HepG2 (cell line): ENCODE data around the gene FGF14. TPM values are rescaled to one million over a fixed set of nuclear protein-coding genes. Genes with fewer than 3 reads are reported as not detected.

Source experiments
- ATAC-seq: fragments of 200-7000 bp; cut with Tn5 transposase; 3 replicates; pipeline ENCODE4 v1.9.1; 2020; ENCODE audit warnings: mild to moderate bottlenecking, moderate library complexity
- BruUV-seq: library from RNA; stranded (reverse); fragments of 400-500 nt; replicated peaks from 2 replicates; lab custom pipeline; 2021; lab: Mats Ljungman, UMichigan
- CTCF ChIA-PET: fragments of 300-600 bp; formaldehyde crosslinking; extraction: SDS; loops from one replicate; lab custom pipeline; 2021; ENCODE audit warnings: low total read pairs, inconsistent platforms, low intra/inter-chr PET ratio; lab: Yijun Ruan, JAX
- POLR2A ChIA-PET: fragments of 350-600 bp; sonication (Branson Sonifier 250); formaldehyde crosslinking; loops from one replicate; lab custom pipeline; 2020; ENCODE audit warnings: antibody characterized with exemption, inconsistent platforms; lab: Yijun Ruan, JAX
- DNase-seq: peaks from one replicate; pipeline ENCODE4 v3.0.0-alpha.2; 2015; ENCODE audit warnings: low spot score
- FAIRE-seq: peaks from 3 replicates; lab custom pipeline; 2011; peaks lifted over from hg19 to GRCh38; lab: Jason Lieb, UNC
- H2AFZ ChIP-seq: one replicate; pipeline ENCODE4 v1.6.1; 2011; ENCODE audit warnings: low read length, inconsistent platforms
- H3K27ac ChIP-seq: fragments of 300-600 bp; 3 replicates; pipeline ENCODE4 v1.8.0; 2011; ENCODE audit warnings: mixed run types, mild to moderate bottlenecking, mixed read lengths, low read length, inconsistent platforms; ENCODE audit not compliant: insufficient read depth; ENCODE audit errors: extremely low read length
- H3K27me3 ChIP-seq, 2 experiments: fragments of 200-600 bp in 1 of 2; 2 replicates in 1 of 2; 3 replicates in 1 of 2; pipeline versions ENCODE4 v1.6.0 to v1.8.0; 2011; ENCODE audit warnings: low read length in 2 of 2, mild to moderate bottlenecking in 2 of 2, moderate library complexity in 2 of 2, inconsistent platforms in 1 of 2; ENCODE audit not compliant: insufficient read depth in 2 of 2, control insufficient read depth in 1 of 2
- H3K36me3 ChIP-seq, 2 experiments: fragments of 200-600 bp in 1 of 2; replicated peaks in 1 of 2; 2 replicates in 1 of 2; 3 replicates in 1 of 2; pipeline versions ENCODE4 v1.5.1 to v1.8.0; 2011; ENCODE audit warnings: low read length in 2 of 2, inconsistent platforms in 1 of 2; ENCODE audit not compliant: insufficient read depth in 2 of 2, control insufficient read depth in 1 of 2
- H3K4me1 ChIP-seq: 2 replicates; pipeline ENCODE4 v1.5.1; 2012; ENCODE audit warnings: low read length, inconsistent platforms; ENCODE audit not compliant: insufficient read depth
- H3K4me2 ChIP-seq: 2 replicates; pipeline ENCODE4 v1.6.0; 2011; ENCODE audit warnings: low read depth, low read length, inconsistent platforms
- H3K4me3 ChIP-seq, 3 experiments: fragments of 200-600 bp in 1 of 3; sonication (generic), shearing (Covaris generic) in 1 of 3; replicated peaks in 1 of 3; 2 replicates each; pipeline ENCODE4 v1.5.1; 2011 to 2016; ENCODE audit warnings: low read length in 3 of 3, inconsistent platforms in 2 of 3, low read depth in 2 of 3, mild to moderate bottlenecking in 2 of 3, control low read depth in 1 of 3, mixed read lengths in 1 of 3; ENCODE audit not compliant: insufficient read depth in 1 of 3
- H3K79me2 ChIP-seq: one replicate; pipeline ENCODE4 v1.6.1; 2011; ENCODE audit warnings: low read length, inconsistent platforms; ENCODE audit not compliant: insufficient read depth
- H3K9ac ChIP-seq: 2 replicates; pipeline ENCODE4 v1.6.0; 2011; ENCODE audit warnings: mild to moderate bottlenecking, low read depth, low read length, inconsistent platforms; ENCODE audit not compliant: insufficient read depth
- H3K9me3 ChIP-seq: 2 replicates; pipeline ENCODE4 v1.5.1; 2012; ENCODE audit warnings: mild to moderate bottlenecking, low read length
- H4K20me1 ChIP-seq: 2 replicates; pipeline ENCODE4 v1.6.0; 2011; ENCODE audit warnings: inconsistent platforms, mild to moderate bottlenecking, low read length, moderate library complexity; ENCODE audit not compliant: insufficient read depth
- CBX5 ChIP-seq: sonication (generic); formaldehyde crosslinking; IDR thresholded peaks from 2 replicates; pipeline ENCODE4 v1.4.0; 2020; ENCODE audit warnings: missing genetic modification reagents, borderline replicate concordance
- ELF3 ChIP-seq: IDR thresholded peaks from 2 replicates; pipeline ENCODE4 v1.6.1; 2016; ENCODE audit warnings: missing genetic modification reagents, missing compliant biosample characterization
- EP300 ChIP-seq, 3 experiments: sonication (generic) in 1 of 3; formaldehyde crosslinking in 1 of 3; IDR thresholded peaks; 2 replicates each; pipeline versions ENCODE4 v1.5.1 to v1.6.1; 2011 to 2020; ENCODE audit warnings: low read depth in 2 of 3, low read length in 2 of 3, borderline replicate concordance in 1 of 3, improper control_type of control experiment in 1 of 3, mild to moderate bottlenecking in 1 of 3, missing genetic modification reagents in 1 of 3, moderate library complexity in 1 of 3
- GPN1 ChIP-seq: sonication (generic); formaldehyde crosslinking; IDR thresholded peaks from 2 replicates; pipeline ENCODE4 v1.5.1; 2020; ENCODE audit warnings: missing genetic modification reagents, borderline replicate concordance
- LRRFIP1 ChIP-seq: sonication (generic); formaldehyde crosslinking; conservative IDR thresholded peaks from 2 replicates; pipeline ENCODE4 v1.4.0; 2020; ENCODE audit warnings: missing genetic modification reagents
- PPARG ChIP-seq: conservative IDR thresholded peaks from 2 replicates; pipeline ENCODE4 v1.6.1; 2016; ENCODE audit warnings: missing biosample characterization, missing genetic modification reagents
- RXRB ChIP-seq: IDR thresholded peaks from 2 replicates; pipeline ENCODE4 v1.6.1; 2016; ENCODE audit warnings: borderline replicate concordance, missing genetic modification reagents, missing compliant biosample characterization
- SMAD3 ChIP-seq: sonication (generic); formaldehyde crosslinking; IDR thresholded peaks from 2 replicates; pipeline ENCODE4 v1.4.0; 2020; ENCODE audit warnings: missing genetic modification reagents
- ZBTB43 ChIP-seq: sonication (generic); formaldehyde crosslinking; conservative IDR thresholded peaks from 2 replicates; pipeline ENCODE4 v1.4.0; 2020; ENCODE audit warnings: missing genetic modification reagents
- ZFP37 ChIP-seq: sonication (generic); formaldehyde crosslinking; IDR thresholded peaks from 2 replicates; pipeline ENCODE4 v1.4.0; 2020; ENCODE audit warnings: missing genetic modification reagents, borderline replicate concordance
- ZNF234 ChIP-seq: sonication (generic); formaldehyde crosslinking; conservative IDR thresholded peaks from 2 replicates; pipeline ENCODE4 v1.5.1; 2020; ENCODE audit warnings: mild to moderate bottlenecking, missing genetic modification reagents
- ZNF44 ChIP-seq: sonication (generic); formaldehyde crosslinking; IDR thresholded peaks from 2 replicates; pipeline ENCODE4 v1.5.1; 2020; ENCODE audit warnings: mild to moderate bottlenecking, missing genetic modification reagents
- ZNF816 ChIP-seq: sonication (generic); formaldehyde crosslinking; IDR thresholded peaks from 2 replicates; pipeline ENCODE4 v1.8.0; 2022; ENCODE audit warnings: missing genetic modification reagents, mild to moderate bottlenecking, borderline replicate concordance
- in situ Hi-C: cut with HindIII; loops from 2 replicates; pipeline ENCODE4 v1.10.0; 2017; ENCODE audit warnings: low pct_unique_long_range_greater_than_20kb; ENCODE audit not compliant: extremely low pct_ligation_motif_present
- intact Hi-C: fragments of 100-400 bp; cut with micrococcal nuclease; formaldehyde crosslinking; loops from one replicate; pipeline ENCODE4 v1.10.0; 2022; ENCODE audit not compliant: unreplicated experiment
- polyA plus RNA-seq, 8 experiments: library from polyadenylated mRNA; depleted of rRNA in 3 of 8; stranded (reverse) in 7 of 8; unstranded in 1 of 8; fragments of >200 nt; fragmentation: Illumina TruSeq in 4 of 8; extraction: Trizol in 4 of 8; gene quantifications; 2 replicates each; pipeline versions ENCODE4 v1.2.1 to v1.2.3, GENCODE V29; 2011 to 2016; ENCODE audit warnings: low read depth in 4 of 8, missing spikeins in 1 of 8, mixed read lengths in 1 of 8; ENCODE audit not compliant: insufficient read depth in 1 of 8
- total RNA-seq, 5 experiments: library from RNA; depleted of rRNA; stranded (reverse); fragments of >200 nt; fragmentation: Illumina TruSeq; extraction: Trizol; gene quantifications; 2 replicates each; pipeline ENCODE4 v1.2.3, GENCODE V29; 2016; ENCODE audit warnings: low read depth in 1 of 5
- TF ChIP-seq, protein P1 (sequence below): sonication (generic); formaldehyde crosslinking; IDR thresholded peaks from 2 replicates; pipeline ENCODE4 v1.4.0; 2020; ENCODE audit warnings: mild to moderate bottlenecking, missing genetic modification reagents

The FGF14 gene
- total and polyA plus RNA-seq, 2 of the 13 experiments (the other 11 are each of a cell fraction or from before 2014, with no cell fraction given) = not detected

GRCh38 chr13:102090532-102090931, 311.3 kb downstream of the FGF14 start (continued):
- TF ChIP-seq EP300 (IDR thresholded peaks at IDR 0.05; ENCODE audit: low read depth in 2 of 2, low read length in 2 of 2) = no peak
- no peak for TF ChIP-seq EP300 (CRISPR knock-in tag; IDR thresholded peaks at IDR 0.05; ENCODE audit: borderline replicate concordance)
- no peak for TF ChIP-seq PPARG (CRISPR knock-in tag)
- TF ChIP-seq ZBTB43 = no peak
- TF ChIP-seq CBX5 (CRISPR knock-in tag) = no peak

DNA sequence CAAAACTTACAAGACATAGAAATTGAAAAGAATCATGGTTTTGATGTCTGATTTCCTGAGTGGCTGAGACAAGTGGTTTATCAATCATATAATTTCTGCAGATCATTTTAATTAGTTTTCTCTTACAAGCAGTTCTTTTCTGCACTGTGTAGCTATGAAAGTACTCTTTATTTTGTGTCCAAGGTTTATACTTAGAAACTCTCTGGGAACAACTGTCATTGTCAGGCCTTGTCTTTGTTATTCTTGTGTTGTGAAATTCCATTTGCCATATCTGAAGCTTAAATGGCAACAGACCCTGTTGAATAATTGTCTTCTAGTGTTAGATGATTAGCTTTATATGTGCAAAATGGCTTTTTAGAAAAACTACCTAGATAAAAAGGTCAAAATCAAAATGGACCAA, 312.1 kb downstream of the FGF14 start:
- ChIA-PET POLR2A (no interaction called here), CTCF (no interaction called here)
- DNase-seq (no peak), FAIRE-seq (no peak), ATAC-seq (no peak)
- no peaks in the 10 kb centered on the region for H4K20me1 ChIP-seq
- H3K27ac ChIP-seq = no peak overlapping the region
- no peak overlapping the region for H3K4me3 ChIP-seq
- in situ Hi-C loops (no loop called here), intact Hi-C loops (no loop called here)
- H3K36me3 ChIP-seq = no peaks in the 10 kb centered on the region
- H3K4me2 ChIP-seq = no peak overlapping the region
- H2AFZ ChIP-seq = no peak overlapping the region
- H3K79me2 ChIP-seq = no peaks in the 10 kb centered on the region
- TF ChIP-seq ZFP37 (CRISPR knock-in tag) (no peak), ELF3 (CRISPR knock-in tag) (no peak), SMAD3 (no peak), ZNF816 (no peak), RXRB (CRISPR knock-in tag) (no peak), ZNF234 (CRISPR knock-in tag) (no peak), GPN1 (CRISPR knock-in tag) (no peak), ZNF44 (no peak), LRRFIP1 (CRISPR knock-in tag) (no peak)
- TF ChIP-seq, protein P1, sequence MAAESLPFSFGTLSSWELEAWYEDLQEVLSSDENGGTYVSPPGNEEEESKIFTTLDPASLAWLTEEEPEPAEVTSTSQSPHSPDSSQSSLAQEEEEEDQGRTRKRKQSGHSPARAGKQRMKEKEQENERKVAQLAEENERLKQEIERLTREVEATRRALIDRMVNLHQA = no peak
- H3K27me3 ChIP-seq = no peaks in the 10 kb centered on the region
- BruUV-seq = no TSS peak
- H3K9ac ChIP-seq = no peak overlapping the region
- no peaks in the 10 kb centered on the region for H3K9me3 ChIP-seq
- no peaks in the 10 kb centered on the region for H3K4me1 ChIP-seq
